Stimulated activated CD8-positive, alpha-beta memory T cell treated with anti-CD3 and anti-CD28 coated beads, Interleukin-15, amount 100 ng/mL, for 4 hours (primary cell): ENCODE data around the gene NTF3.

Experiments used
- DNase-seq, 2 donors: peaks; one replicate each; pipeline ENCODE4 v3.0.0-alpha.2; 2020; ENCODE audit warnings: low read depth in 2 of 2

NTF3 gene

GRCh38 chr12:5487948-5488625 is 56.2 kb downstream of the NTF3 start:
- DNase-seq: no peak

- DNase-seq: no peak
Measured at GRCh38 chr12:5488626-5488955, 56.7 kb downstream of the NTF3 start.

DNA sequence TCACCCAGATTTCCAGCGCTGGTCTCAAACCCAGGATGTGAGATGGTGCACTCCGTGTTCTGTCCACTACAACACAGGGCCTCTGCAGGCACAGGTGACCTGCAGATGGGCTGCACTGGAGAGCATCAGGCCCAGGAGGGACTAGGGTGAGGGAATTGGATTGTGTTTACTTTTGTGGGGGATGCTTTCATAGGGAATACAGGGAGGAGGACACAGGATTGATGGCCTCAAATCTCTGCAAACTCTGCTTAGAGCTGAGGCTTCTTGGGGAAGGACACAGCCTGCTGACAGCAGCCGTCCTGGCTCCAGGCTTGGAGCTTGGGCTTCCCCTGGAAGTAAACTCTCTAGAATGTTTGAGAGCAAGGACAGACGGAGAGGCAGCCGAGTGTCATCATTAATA is 57.1 kb downstream of the NTF3 start:
- no peak for DNase-seq

GRCh38 chr12:5489760-5490406 is 58.0 kb downstream of the NTF3 start:
- no peak for DNase-seq

- DNase-seq: no peak
Measured at GRCh38 chr12:5492562-5492961, 60.7 kb downstream of the NTF3 start.

GRCh38 chr12:5493018-5493417 is 61.1 kb downstream of the NTF3 start:
- no peak for DNase-seq

DNA sequence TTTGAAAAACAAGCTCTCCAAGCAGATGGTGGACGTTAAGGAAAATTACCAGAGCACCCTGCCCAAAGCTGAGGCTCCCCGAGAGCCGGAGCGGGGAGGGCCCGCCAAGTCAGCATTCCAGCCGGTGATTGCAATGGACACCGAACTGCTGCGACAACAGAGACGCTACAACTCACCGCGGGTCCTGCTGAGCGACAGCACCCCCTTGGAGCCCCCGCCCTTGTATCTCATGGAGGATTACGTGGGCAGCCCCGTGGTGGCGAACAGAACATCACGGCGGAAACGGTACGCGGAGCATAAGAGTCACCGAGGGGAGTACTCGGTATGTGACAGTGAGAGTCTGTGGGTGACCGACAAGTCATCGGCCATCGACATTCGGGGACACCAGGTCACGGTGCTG is 62.4 kb downstream of the NTF3 start:
- DNase-seq: no peak

DNA sequence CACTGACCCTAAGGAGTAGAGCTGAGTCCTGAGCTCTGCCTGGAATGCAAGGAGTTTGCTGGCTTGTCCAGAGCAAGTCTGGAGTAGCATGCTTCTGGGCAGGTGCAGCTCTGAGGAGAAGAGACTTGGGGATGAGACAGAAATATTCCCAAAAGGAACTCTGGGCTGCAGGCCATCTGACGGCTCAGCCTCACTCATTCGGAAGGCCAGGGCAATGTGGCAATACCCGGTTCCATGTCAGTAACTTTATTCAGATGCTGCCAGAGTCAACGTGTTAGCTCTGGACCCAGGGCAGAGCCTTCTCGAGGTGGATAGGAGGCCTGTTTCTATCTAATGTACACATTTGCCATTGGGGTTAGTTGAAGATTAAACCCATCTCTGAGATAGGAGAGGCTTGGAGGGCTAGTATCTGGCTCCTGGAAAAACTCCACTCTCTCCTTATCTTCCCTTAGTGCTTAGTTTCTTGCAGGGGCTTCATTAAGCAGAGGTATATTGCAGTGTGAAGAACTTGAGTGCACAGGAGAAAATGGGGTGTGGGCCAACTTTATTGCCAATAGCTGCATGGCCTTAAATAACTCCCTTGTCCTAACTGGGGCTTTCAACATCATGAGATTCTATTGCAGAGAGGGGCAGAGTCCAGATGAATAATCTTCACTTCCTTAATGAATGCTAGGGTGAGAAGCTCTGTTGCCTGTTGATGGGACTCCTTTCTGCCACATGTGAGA is 65.6 kb downstream of the NTF3 start:
- DNase-seq: no peak

- DNase-seq: no peak
Measured at GRCh38 chr12:5498076-5498475, 66.2 kb downstream of the NTF3 start.

DNA sequence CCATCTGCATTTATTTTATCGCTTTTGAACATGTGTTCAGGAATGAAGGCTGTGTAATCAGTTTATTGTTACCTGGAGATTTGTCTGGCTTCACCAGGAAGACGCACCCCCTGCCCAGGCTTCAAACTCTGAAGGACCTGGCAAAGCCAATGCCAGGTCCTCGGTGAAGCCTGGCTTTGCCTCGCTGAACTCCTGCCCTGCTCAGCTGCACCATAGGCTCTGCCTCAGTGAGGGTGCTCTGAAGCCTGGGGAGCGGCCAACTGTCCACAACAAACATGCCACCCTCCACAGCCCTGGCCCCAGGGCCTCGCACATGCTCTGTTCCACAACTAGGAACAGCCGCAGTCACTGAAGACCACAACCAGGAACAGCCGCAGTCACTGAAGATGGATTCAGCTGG is 66.9 kb downstream of the NTF3 start:
- DNase-seq: no peak

DNA sequence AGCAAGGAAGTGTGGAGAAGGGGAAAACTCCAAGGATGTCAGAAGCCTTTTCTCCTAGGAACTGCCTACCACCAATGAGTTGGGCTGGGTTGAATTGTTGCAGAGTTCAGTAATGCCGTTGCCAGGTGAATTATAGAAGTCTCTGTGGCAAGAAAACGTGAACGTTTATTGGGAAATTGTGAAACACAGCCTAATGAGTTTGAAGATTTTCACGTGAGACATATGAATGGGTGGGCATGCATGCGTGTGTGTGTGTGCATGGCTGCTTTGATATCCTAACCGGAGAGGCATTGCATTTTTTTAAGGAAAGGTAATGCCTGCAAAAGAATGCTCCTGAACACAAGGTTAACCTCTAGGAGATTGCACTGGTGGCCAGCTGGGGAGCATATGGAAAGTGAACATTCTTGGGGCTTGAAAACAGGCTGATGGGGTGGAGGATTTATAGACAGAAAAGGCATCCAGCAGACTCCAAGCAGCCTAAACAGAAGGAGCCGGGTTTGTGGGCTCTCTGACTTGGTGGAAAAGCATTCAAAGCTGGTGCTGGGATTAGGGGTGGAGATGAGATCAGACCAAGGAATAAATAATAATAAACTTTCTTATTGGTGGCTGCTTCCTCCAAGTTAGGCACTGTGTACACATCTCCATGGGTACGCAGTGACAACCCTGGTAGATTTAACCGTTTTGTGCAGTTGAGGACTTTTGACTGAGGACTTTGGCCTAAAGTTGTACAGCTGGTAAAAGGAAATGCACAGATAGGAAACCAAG is 67.8 kb downstream of the NTF3 start:
- no peak for DNase-seq

GRCh38 chr12:5500331-5500659 is 68.4 kb downstream of the NTF3 start:
- no peak for DNase-seq

DNA sequence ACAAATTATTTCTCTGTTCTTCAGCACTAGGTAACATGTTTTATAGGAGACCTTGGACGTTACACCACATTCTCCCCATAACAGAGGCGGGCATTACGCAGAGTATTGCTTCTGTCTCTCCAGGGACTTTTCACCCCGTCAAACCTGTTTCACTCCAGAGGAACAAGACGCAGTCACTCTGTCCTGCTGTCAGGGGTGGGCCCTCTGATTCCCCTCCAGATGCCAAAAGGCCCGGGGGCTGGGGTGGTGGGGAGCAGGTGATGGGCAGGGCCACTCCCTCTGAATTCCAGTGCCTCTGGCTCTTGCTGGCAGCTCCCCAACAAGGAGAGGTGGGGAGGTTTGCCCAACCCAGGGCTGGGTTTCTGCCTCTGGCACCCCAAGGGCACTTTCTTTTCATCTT is 71.9 kb downstream of the NTF3 start:
- DNase-seq: no peak

DNA sequence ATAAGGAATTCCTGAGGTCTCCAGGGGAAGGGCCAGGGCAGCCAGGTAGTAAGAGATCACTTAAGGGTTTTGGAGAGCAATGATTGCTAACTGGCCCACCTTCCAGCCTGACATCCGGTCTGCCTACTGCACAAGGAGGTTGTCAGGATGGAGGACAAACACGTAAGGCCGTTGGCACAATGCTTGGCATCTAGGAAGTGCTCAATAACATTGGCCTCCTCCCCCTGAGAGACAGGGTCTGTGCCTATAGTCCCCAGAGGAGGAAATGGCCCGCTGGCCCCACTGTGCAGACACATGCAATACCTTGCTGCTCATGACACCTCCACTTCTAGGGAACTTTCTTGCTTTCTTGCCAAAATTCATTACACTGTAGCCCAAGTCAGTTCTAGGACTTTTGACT is 73.2 kb downstream of the NTF3 start:
- DNase-seq: no peak

DNA sequence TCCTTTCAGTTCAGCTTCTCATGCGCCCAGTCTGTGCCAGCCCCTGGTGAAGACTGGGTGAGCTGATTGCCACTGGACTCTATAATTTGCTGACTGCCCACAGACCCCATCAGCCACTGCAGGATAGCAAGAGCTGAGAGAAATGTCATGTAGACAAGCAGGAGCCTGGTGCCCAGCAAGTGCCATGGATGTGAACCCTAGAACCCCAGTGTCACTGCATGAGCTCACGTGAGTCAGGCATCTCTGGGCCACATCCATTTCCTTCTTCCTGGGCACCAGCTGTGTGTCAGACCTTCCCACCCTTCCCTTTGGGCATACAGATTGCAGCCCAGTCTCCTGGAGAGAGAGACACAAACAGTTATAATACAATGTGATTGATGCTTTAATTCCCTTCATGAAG is 73.8 kb downstream of the NTF3 start:
- DNase-seq: no peak

DNA sequence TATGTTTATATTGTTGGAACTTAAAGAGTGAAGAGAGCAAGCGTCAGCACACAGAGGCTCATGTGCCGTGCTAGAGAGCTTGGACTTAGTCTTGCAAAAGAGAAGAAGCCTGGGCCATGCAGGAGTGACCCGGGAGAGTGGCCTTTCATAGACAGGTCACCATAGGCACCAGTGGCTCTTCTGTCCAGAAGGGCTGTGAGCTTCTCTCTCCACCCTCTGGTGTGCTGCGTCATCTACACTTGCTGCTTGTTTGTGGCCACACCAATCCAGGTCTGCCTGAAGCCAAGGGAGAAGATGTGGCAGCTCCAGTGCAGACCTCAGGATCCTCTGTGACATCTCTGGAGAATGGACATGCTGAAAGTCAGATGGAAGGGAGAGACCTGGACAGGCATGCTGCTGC is 74.4 kb downstream of the NTF3 start:
- no peak for DNase-seq

GRCh38 chr12:5506821-5507231 is 74.9 kb downstream of the NTF3 start:
- no peak for DNase-seq

- DNase-seq: no peak
Measured at GRCh38 chr12:5507401-5507935, 75.6 kb downstream of the NTF3 start.

DNA sequence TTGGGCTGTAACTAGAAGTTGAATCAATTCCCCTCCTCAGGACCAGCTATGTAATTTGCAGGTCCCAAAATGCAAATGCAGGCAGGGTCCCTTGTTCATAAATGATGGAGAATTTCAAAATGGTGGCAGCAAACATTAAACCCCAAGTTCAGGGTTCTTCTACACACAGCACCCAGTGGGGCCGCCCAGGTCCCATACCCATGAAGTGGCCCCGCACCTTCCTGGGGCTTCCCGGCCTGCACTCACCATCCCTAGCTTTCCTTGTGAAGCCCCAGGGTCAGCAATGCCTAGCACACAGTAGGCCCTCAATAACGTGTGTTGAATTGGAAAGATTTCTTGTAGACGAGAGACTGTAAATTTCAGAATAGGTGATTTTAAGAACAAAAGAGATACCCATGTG is 76.0 kb downstream of the NTF3 start:
- no peak for DNase-seq

DNA sequence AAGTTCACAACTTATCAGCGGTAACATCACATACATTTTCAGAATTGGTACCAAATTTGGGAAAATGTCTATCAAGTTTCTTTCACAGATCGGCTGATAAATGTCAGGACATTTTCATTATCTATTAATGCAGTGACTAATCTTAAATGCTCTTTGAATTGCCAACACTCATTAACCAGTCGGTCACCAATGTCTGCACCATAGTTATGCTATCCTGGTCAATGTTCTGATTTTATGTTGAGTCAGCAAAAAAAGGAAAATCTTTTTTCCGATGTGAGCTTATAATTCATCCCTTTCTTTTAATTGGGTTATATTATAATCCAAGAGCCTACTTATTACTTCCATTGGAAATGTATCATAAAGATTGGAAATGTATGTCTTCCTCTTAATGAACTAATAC is 77.2 kb downstream of the NTF3 start:
- DNase-seq: no peak

DNA sequence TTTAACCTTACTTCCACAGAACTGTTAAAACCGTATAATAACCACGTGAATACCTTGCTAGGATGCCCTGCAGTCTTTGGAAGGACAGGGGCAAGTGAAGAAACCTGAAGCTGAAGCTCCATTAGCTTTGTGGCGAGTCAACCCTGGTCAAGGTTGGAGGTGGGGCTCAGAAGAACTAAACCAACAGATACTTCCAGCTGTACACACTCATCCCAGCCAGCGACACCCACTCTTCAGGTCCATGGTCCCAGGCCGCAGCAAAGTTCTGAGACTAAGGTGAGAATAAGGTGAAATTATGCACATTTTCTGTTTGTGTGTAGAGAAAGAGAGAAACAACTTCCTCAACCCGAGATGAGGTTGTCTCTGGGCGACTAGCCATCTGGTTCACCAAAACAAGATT is 77.6 kb downstream of the NTF3 start:
- DNase-seq: no peak

DNA sequence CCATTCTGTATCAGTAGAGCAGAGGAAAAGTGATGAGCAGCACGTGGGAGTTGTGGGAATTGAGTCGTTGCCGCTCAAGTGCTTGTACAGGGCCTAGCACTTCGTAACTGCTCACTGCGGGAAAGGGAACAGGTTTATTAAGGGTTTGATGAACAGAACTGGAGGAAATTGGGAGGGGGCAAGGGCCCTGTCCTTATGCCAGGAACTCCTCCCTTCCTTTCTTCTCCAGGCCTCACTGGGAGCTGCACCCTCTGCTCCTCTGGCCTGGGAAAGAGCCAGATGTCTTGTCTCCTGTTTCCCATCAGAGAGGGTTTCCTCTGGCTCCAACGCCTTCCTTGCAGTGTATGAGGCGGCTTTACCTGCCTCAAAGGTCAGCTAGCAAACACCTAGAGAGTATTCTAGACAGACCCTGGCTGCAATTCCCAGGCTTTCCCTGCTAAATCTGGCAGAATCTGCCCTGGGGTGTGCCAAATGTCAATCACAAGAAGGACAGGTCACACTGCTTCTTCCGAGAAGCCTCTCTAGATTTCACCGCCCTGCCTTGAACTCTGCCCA is 78.4 kb downstream of the NTF3 start:
- no peak for DNase-seq
